IPS-NIHi7 (cell line): ENCODE results near the gene CST1.
A peak's percentile ranks its signal among the peaks of the same experiment; 100 is the strongest.
"Not testable (repeated sequence)": the region's sequence is repeated elsewhere in the genome, so short reads cannot be mapped to it uniquely, and the experiment has no call there.

ENCODE experiments used
- DNase-seq: peaks from one replicate; pipeline ENCODE4 v3.0.0; 2012; ENCODE audit warnings: mixed read lengths; ENCODE audit errors: extremely low spot score

CST1 gene

GRCh38 chr20:23755131-23755611 is 4.4 kb upstream of the CST1 start:
- DNase-seq: not testable (repeated sequence)

- DNase-seq: no peak
Measured at GRCh38 chr20:23754731-23755130, 4.0 kb upstream of the CST1 start.

GRCh38 chr20:23753589-23753988 is 2.9 kb upstream of the CST1 start:
- DNase-seq: no peak

GRCh38 chr20:23753194-23753548 is 2.4 kb upstream of the CST1 start:
- no peak for DNase-seq

GRCh38 chr20:23752481-23753193 is 1.9 kb upstream of the CST1 start:
- no peak for DNase-seq

GRCh38 chr20:23752019-23752418 is 1.3 kb upstream of the CST1 start:
- DNase-seq: no peak

- DNase-seq: no peak
Measured at GRCh38 chr20:23749746-23750145, 989 bp downstream of the CST1 start.

GRCh38 chr20:23748975-23749374 is 1.8 kb downstream of the CST1 start:
- not testable (repeated sequence) for DNase-seq

GRCh38 chr20:23747551-23747950 is 3.2 kb downstream of the CST1 start:
- not testable (repeated sequence) for DNase-seq

GRCh38 chr20:23747092-23747491 is 3.6 kb downstream of the CST1 start:
- not testable (repeated sequence) for DNase-seq

GRCh38 chr20:23746321-23746720 is 4.4 kb downstream of the CST1 start:
- DNase-seq: no peak

- no peak for DNase-seq
Measured at GRCh38 chr20:23745247-23745646, 5.5 kb downstream of the CST1 start.

- no peak for DNase-seq
Measured at GRCh38 chr20:23744817-23745216, 5.9 kb downstream of the CST1 start.

GRCh38 chr20:23735391-23735790 is 15.3 kb downstream of the CST1 start:
- not testable (repeated sequence) for DNase-seq

- not testable (repeated sequence) for DNase-seq
Measured at GRCh38 chr20:23734949-23735348, 15.8 kb downstream of the CST1 start.

- not testable (repeated sequence) for DNase-seq
Measured at GRCh38 chr20:23734440-23734839, 16.3 kb downstream of the CST1 start.

GRCh38 chr20:23727016-23727415 is 23.7 kb downstream of the CST1 start:
- DNase-seq: no peak

GRCh38 chr20:23725102-23725501 is 25.6 kb downstream of the CST1 start:
- no peak for DNase-seq

GRCh38 chr20:23723659-23724307 is 27.0 kb downstream of the CST1 start:
- peak; percentile 22 for DNase-seq

- DNase-seq: peak; percentile 45
Measured at GRCh38 chr20:23722851-23723250, 27.9 kb downstream of the CST1 start.

GRCh38 chr20:23721962-23722361 is 28.8 kb downstream of the CST1 start:
- DNase-seq: no peak

- not testable (repeated sequence) for DNase-seq
Measured at GRCh38 chr20:23719351-23719750, 31.4 kb downstream of the CST1 start.

- not testable (repeated sequence) for DNase-seq
Measured at GRCh38 chr20:23711778-23712177, 39.0 kb downstream of the CST1 start.
